A549 treated with AZD9567 at 1 μM for 4 hours (cell line): Measurements from ENCODE around the gene RAD54L. TPM values are rescaled to one million over a fixed set of nuclear protein-coding genes. Genes with fewer than 3 reads are reported as not detected.

Experiments
- total RNA-seq: library from RNA; stranded (reverse); fragments of 200-300 nt; extraction: Qiagen RNA extraction; gene quantifications from 5 replicates; pipeline ENCODE4 v1.2.3, GENCODE V29; 2022; ENCODE audit not compliant: insufficient read depth

The RAD54L gene
- total RNA-seq, result 10.1 to 13.2 TPM (median 11.1 TPM) in 5 replicates

DNA sequence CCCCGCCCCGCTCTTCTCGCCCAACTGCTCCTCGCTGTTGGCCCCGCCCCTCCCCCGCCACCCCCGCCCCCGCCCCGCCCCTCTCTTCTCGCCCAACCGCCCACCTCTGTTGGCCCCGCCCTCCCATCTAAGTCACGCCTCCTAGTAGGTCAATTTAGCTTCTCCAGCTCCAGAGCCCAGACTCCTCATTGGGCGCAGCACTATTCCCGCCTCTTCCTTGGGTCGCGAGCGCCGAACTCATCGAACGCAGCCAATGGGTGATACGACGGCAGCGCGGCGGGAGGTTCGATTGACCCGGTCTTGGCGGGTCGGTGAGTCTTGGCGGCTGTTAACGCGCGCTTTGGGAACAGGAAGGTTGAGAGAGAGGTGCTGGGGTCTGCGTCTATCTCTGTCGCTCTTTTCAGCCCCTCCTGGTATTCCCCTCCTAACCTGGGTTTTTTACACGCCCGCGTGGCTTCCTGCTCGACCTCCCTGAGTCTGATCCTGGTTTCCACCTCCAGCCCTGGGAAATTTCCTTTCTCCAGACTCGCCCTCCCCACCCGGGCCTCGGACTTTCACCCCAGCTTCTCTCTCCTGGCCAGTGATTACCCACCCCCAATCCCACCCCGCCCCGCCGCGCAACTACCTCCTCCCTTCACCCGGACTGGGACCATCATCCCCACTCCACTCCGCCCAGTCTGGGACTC, at the start of gene RAD54L:
Gene RAD54L, plus strand, starts transcription at position 328 of the 686 bp plus-strand sequence. CDS start 643 bp downstream, outside the sequence.

DNA sequence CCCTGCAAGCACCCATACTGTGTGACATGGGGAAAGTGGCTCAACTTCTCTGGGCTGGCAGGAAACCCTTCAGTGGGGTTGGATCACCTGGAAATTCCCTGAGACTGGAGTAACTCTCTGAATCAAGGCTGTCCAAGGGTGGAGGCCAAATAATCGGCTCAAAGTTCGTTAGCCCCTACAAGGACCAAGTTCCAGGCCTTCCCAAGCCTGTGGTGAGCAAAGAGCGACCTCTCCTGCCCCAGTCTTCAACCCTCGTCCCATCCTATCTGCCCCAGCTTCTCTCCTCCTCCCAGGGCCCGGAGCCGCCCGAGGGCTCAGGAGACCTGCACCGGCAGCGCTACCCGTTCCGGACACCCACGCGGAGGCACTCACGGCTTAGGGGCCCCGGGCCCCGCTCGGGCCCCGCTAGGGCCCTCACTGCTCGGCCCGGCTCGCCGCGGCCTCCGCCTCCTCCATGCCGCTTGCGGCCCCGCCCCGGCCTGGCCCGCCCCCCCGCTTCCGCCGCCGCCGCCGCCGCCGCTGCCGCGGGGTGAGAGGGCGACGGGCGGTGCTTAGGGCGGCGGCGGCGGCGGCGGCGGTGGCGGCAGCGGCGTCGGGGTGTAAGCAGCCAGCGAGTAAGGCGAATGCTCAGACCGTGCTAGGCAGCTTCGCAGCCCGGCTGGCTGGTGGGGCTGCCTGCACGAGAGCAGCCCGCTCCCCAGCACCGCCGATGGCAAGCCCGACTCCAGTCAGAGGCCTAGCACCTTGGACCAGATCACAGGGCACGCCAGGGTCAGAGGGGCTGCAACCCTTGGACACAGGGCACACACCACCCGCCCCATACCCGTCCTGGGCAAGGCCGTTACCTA, 49.4 kb upstream of the RAD54L start, which contains the start of gene POMGNT1:
Gene POMGNT1, minus strand, starts transcription at position 471 of the 848 bp plus-strand sequence. CDS start 613 bp downstream, outside the sequence.

DNA sequence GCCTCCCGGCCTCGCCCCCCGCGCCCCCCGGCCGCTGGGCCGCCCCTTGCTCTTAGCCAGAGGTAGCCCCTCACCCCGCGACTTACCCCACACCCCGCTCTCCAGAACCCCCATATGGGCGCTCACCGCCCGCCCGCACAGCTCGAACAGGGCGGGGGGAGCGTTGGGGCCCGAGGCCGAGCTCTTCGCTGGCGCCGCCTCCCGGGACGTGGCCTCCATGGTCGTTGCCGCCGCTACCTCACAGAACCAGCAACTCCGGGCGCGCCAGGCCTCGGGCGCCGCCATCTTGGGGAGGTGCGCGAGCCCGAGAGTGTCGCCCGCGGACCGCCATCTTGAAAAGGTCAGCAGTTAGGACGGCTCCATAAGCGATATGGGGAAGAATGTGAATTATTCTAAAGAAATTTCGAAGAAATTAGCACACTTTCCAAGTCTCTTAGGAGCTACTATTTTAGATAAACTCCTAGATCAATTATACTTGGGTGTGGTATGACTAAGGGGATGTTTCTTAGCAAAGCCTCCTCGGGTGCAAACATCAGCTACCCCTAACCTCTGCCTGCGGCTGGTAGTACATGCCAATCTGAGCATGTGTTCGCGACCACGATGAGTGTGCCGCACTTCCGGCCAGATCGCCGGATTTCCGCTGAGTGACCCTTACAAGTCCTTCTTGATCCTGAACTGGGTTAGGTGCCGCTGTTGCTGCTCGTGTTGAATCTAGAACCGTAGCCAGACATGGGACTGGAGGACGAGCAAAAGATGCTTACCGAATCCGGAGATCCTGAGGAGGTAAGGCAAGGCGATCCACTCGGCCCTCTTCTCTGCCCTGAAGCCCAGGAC, 55.7 kb downstream of the RAD54L start, which contains the start of the genes LRRC41 and UQCRH:
Gene LRRC41, minus strand, starts transcription at position 579 of the 834 bp plus-strand sequence. Its CDS starts 294 bp downstream, at position 285.
Gene UQCRH, plus strand, starts transcription at position 661 of the 834 bp plus-strand sequence. Its CDS starts 69 bp downstream, at position 730.

Other genes starting within 250 kb of the RAD54L start
- gene PIK3R3, start 115.1 kb upstream of the RAD54L start, total RNA-seq, result 1.1 to 3.2 TPM (median 1.4 TPM) in 5 replicates
- gene TSPAN1, start 72.7 kb upstream of the RAD54L start, total RNA-seq, result 2.2 to 5.4 TPM (median 2.4 TPM) in 5 replicates
- not detected in 5 replicates for gene P3R3URF, start 71.3 kb upstream of the RAD54L start, total RNA-seq
- 28.7 to 48.3 TPM (median 43.6 TPM) in 5 replicates for gene POMGNT1, start 49.3 kb upstream of the RAD54L start, total RNA-seq
- not detected in 5 replicates for gene LURAP1, start 44.4 kb upstream of the RAD54L start, total RNA-seq
- gene LRRC41, start 55.9 kb downstream of the RAD54L start, total RNA-seq, result 42.1 to 43.9 TPM (median 43.7 TPM) in 5 replicates
- gene UQCRH, start 55.9 kb downstream of the RAD54L start, total RNA-seq, result 396 to 435 TPM (median 414 TPM) in 5 replicates
- 11.7 to 14.5 TPM (median 13.5 TPM) in 5 replicates for gene NSUN4, start 93.0 kb downstream of the RAD54L start, total RNA-seq
- 0.65 to 1.3 TPM (median 0.78 TPM) in 4 of 5 replicates, not detected in the other for gene FAAH, start 146.6 kb downstream of the RAD54L start, total RNA-seq
- gene DMBX1, start 242.1 kb downstream of the RAD54L start, total RNA-seq, result 0.68 to 1.00 TPM (median 0.80 TPM) in 5 replicates